ENCODE data around the gene TMEM79.

DNA sequence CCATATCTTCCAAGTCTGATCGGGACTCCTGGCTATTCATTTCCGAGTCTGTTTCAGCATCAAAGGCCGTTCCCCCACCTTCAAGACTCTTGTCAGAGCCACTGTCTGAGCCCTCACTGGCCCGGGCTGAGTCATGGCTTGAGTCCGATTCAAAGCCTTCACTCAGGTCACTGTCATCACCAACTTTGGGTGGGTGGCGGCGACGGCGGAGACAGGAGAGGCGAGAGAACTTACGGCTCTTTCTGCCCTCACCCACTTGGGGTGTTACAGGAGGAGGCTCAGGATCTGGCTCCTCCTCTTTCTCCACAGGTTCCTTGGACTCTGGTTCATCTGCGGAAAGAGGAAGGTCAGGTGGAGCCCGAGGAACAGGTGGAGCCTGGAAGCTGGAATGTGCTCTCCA, 18.1 kb upstream of the TMEM79 start:
- no peak for TF ChIP-seq CTCF (IDR thresholded peaks at IDR 0.05)
- no peak for TF ChIP-seq EP300 (IDR thresholded peaks at IDR 0.05)
- TF ChIP-seq POLR2A (IDR thresholded peaks at IDR 0.05), result no peak
- no peak for TF ChIP-seq POLR2AphosphoS5 (IDR thresholded peaks at IDR 0.05)

Data from suprapubic skin (tissue), 4 donors.